ENCODE results near the gene RNF166.

RNF166 gene, protein sequence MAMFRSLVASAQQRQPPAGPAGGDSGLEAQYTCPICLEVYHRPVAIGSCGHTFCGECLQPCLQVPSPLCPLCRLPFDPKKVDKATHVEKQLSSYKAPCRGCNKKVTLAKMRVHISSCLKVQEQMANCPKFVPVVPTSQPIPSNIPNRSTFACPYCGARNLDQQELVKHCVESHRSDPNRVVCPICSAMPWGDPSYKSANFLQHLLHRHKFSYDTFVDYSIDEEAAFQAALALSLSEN

DNA sequence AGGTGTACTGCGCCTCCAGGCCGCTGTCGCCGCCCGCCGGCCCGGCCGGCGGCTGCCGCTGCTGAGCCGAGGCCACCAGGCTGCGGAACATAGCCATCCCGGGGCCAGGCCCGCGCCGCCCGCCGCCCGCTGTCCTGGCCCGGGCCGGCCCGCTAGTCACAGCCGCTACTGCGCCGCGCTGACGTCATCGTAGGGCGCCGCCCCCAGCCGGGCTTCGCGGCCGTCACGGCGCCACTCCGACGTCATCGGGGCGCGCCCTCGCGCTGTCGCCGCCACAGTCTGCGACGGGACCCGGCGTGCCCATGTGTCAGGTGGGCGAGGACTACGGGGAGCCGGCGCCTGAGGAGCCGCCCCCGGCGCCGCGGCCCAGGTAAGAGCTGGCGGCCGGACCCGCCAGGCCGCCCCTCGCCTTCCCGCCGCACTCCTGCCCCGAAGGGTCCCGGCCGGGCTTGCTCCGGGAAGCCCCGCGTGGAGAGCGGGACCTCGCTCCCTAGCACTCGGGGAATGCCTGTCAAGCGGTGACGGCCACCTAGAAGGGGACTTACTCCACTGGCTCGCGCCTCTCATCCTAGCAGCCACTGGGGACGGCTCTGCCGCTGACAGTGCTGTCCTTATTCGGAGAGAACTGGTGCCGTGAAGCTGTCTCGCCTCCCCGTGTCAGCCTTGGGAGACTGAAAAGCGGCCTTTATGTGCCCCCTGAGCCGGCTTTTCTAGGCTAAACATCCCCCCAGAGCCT lies at the start of gene RNF166, which contains the start of gene CTU2:
Gene RNF166 (minus strand): TSS at position 180 of the 736 bp plus-strand sequence. CDS start 83 bp downstream, at position 97.
Gene CTU2 (plus strand): TSS at position 275 of the 736 bp plus-strand sequence. CDS start 28 bp downstream, at position 303.
- DNase-seq = peak; percentile 84

- no peak for DNase-seq
Measured at GRCh38 chr16:88754912-88755744, 48.9 kb upstream of the RNF166 start.

GRCh38 chr16:88754109-88754911 lies 48.1 kb upstream of the RNF166 start:
- DNase-seq = no peak

- no peak for DNase-seq
Measured at GRCh38 chr16:88753602-88754001, 47.4 kb upstream of the RNF166 start.

GRCh38 chr16:88753191-88753590 lies 47.0 kb upstream of the RNF166 start:
- no peak for DNase-seq

DNA sequence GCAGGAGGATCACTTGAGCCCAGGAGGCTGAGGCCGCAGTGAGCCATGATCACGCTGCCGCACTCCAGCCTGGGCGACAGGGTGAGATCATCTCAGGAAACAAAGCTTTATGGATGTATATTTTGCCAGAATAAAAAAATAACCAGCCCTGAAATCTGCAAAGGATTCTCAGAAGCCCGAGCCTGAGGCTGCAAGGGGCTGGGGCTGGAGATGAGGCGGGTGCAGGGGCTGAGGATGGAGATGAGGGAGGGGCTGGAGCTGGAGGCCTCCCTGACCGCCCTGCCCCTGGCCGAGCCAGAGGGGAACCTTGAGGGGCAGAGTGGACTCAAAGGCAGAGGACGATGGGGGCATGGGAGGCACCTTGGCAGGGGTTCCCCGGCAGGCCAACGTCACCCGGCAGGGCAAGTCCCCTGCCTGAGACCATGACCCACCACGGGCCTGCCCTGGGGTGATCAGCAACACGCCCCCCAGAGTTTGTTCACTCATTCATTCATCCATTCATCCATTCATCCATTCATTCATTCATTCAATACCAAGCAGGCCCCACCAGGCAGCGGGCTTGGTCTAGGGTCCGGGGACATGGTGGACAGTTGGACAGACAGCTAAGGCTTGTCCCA lies 46.3 kb upstream of the RNF166 start:
- DNase-seq = no peak

DNA sequence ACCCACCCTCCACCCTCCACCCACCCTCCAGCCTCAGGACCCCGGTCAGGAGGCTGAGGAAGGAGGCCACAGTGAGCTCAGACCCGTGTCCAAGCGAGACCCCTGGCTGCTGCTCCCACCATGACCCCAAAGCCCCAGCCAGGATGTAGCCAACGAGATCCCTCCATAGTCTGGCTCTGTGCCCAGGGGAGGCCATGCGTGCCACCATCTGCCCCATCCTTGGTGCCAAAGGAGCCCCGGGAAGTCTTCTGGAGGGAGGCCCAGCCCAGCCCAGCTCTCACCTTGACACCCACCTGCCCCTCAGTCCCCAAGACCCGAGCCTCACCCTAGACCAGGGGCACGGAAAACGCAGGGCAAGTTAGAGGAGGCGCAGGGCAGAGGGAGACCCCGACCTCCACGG lies 44.6 kb upstream of the RNF166 start:
- no peak for DNase-seq

GRCh38 chr16:88749358-88749757 lies 43.1 kb upstream of the RNF166 start:
- no peak for DNase-seq

- DNase-seq = no peak
Measured at GRCh38 chr16:88748364-88748763, 42.2 kb upstream of the RNF166 start.

DNA sequence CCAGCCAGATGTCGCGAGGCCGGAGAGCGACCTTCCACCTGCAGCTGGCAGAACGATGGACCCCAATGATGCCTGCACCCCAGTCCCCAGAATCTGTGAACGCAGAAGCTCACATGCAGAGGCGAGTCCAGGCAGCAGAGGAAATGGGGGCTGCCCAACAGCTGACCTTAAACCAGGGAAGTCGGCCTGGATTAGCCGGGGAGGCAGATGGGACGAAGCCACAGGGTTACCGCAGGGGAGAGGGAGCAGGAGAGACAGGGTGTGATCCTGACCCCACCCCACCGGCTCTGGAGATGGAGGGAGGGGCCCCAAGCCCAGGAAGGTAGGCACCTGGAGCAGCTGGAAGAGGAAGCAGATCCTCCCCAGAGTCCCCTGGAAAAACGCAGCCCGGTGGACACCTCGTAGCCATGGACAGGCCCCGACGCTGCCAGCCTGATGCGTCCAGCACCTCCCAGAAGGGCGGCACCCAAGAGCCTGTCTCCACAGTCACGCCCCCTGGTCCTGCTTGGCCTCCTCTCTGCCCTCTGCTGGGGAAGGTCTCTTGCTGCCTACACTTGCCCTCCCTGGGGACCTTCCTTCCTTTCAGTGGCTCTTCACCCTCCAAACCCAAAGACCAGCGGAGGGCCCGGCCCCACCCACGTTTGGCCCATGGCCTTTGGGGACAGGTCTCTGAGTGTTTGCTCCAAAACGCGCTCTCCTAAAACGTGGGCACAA lies 41.5 kb upstream of the RNF166 start:
- DNase-seq = no peak

- no peak for DNase-seq
Measured at GRCh38 chr16:88746506-88746905, 40.3 kb upstream of the RNF166 start.

GRCh38 chr16:88744577-88745521 lies 38.6 kb upstream of the RNF166 start:
- DNase-seq = no peak

DNA sequence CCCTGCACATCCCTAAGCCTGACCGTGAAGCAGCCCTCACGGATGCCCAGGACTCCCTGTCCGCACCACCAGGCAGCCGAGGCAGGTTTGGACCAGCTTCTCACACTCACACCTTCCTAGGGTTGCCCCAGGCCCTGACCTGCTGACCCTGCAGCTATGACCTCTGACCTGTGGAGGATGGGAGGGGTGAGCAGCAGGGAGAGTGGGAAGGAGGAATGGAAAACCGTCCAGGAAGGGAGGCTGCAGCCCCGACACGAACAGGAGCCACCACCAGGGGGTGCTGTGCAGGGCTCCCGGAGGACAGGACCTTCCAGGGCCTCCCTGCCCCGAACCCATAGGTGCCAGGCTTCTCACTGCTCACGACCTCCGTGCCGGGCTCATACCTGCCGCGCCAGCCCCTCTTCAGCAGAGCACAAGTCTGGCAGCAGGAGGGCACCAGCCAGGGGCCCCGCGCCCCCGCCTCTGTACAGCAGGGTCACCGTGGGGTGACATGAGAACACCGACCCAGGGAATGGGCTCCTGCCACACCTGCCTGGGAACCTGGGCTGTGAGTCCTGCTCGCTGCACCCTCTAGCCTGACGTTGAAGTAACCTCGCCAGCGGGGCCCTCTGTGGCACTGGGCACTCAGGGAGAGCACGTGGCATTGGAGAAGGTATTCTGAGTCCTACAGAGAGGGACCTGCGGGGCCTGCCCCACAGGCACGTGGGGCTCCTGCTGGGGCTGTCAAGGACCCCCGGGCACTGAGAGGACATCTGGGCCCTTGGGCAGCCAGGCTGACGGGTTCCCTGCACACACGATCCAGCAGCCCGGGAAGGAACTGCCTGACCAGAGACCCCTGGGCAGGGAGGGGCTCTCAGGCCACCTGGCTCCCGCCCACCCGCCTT lies 37.7 kb upstream of the RNF166 start:
- DNase-seq = peak; percentile 57

- no peak for DNase-seq
Measured at GRCh38 chr16:88742896-88743605, 36.8 kb upstream of the RNF166 start.

DNA sequence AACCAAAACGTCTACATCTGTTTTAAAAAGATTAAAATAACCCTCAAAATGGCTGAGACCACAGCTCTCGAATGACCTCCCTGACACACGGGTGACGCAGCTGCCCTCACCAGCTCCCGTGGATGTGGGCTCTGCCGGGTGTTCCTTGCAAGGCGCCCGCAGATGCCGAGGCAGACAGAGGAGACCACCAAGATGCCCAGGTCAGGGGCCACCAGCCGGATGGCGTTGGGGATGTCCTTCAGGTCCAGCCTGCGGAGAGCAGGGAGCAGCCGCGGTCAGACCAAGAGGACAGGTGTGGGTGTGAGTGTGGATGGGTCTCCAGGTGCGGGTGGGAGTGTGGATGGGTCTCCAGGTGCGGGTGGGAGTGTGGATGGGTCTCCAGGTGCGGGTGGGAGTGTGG lies 35.2 kb upstream of the RNF166 start:
- no peak for DNase-seq

GRCh38 chr16:88740727-88741055 lies 34.5 kb upstream of the RNF166 start:
- DNase-seq = no peak

DNA sequence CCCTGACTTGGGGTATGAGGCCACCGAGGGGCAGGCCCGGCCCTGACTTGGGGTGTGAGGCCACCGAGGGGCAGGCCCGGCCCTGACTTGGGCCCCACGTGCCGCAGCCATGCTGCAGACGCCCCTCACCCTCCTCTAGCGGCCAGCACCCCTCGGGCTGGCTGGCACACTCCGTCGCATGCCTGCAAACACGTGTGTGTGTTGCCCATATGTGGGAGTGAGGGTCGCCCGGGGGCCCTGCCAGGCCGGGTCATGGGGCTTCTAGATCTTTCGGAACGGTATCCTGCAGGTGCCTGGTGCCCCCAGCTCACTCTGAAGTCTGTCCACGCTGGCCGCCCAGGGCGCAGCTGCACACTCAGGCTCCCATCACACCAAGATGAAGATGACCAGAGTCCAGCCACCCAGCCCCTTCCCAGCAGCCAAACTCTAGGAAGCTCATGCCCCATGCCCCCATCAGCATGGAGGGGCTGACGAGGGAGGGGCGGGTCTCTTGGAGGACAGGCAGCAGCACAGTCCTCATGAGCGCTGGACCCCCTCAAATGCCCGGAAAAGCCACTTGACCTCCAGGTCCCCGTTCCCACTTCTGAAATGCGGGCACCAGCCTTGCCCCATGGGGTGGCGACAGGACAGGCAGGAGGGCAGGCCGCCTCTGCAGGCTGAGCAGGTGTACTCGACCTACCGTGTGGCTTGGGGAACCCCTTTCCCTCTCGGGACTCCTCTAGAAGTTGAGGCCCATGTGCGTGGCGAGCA lies 33.9 kb upstream of the RNF166 start:
- no peak for DNase-seq
